Measurements from ENCODE around the gene KIF25. TPM values are rescaled to one million over a fixed set of nuclear protein-coding genes. Genes with fewer than 3 reads are reported as not detected.

Gene KIF25
- total RNA-seq, 1 experiment from 2014 or later: 0.39 TPM

- BruUV-seq (replicated peaks): no TSS peak
Measured at GRCh38 chr6:167980911-167981580, 16.4 kb upstream of the KIF25 start.

GRCh38 chr6:167981916-167982462 lies 15.5 kb upstream of the KIF25 start:
- Histone ChIP-seq H3K9me3 (ENCODE audit: low read depth, low read length, poor library complexity, severe bottlenecking) (no peaks in the 10 kb centered on the region), H3K27me3 (replicated peaks; ENCODE audit: insufficient read depth, low read depth, low read length, poor library complexity) (no peaks in the 10 kb centered on the region), H3K27ac (ENCODE audit: low read depth, low read length, poor library complexity, severe bottlenecking) (no peak overlapping the region), H3K4me3 (ENCODE audit: low read depth, low read length, poor library complexity, severe bottlenecking) (no peak overlapping the region), H3K4me1 (ENCODE audit: insufficient read depth, low read length, poor library complexity, severe bottlenecking) (no peaks in the 10 kb centered on the region), H3K36me3 (ENCODE audit: insufficient read depth, low read length, poor library complexity, severe bottlenecking) (no peaks in the 10 kb centered on the region)
- no TSS peak for BruUV-seq (replicated peaks)
- CTCF ChIA-PET: no interaction called here
- intact Hi-C loops (cut with micrococcal nuclease; ENCODE audit: unreplicated experiment): no loop called here
- POLR2A ChIA-PET (ENCODE audit: low non-redundant PET): no interaction called here
- no peak for TF ChIP-seq EZH2 (IDR thresholded peaks at IDR 0.05; ENCODE audit: borderline replicate concordance, low read depth, low read length, poor library complexity, severe bottlenecking)
- TF ChIP-seq CTCF (conservative IDR thresholded peaks at IDR 0.05; ENCODE audit: low read depth, low read length): no peak
- DNase-seq (ENCODE audit: low spot score): no peak

More at GRCh38 chr6:167980911-167981580, 16.4 kb upstream of the KIF25 start:
- DNase-seq (ENCODE audit: low spot score): no peak
- intact Hi-C loops (cut with micrococcal nuclease; ENCODE audit: unreplicated experiment): no loop called here
- H3K9me3 ChIP-seq (ENCODE audit: low read depth, low read length, poor library complexity, severe bottlenecking): no peaks in the 10 kb centered on the region
- no peaks in the 10 kb centered on the region for H3K27me3 ChIP-seq (replicated peaks; ENCODE audit: insufficient read depth, low read depth, low read length, poor library complexity)
- POLR2A ChIA-PET (ENCODE audit: low non-redundant PET): no interaction called here
- no peak overlapping the region for H3K27ac ChIP-seq (ENCODE audit: low read depth, low read length, poor library complexity, severe bottlenecking)
- H3K4me1 ChIP-seq (ENCODE audit: insufficient read depth, low read length, poor library complexity, severe bottlenecking): no peaks in the 10 kb centered on the region
- CTCF ChIA-PET: no interaction called here
- no peak overlapping the region for H3K4me3 ChIP-seq (ENCODE audit: low read depth, low read length, poor library complexity, severe bottlenecking)
- TF ChIP-seq CTCF (conservative IDR thresholded peaks at IDR 0.05; ENCODE audit: low read depth, low read length) (no peak), EZH2 (IDR thresholded peaks at IDR 0.05; ENCODE audit: borderline replicate concordance, low read depth, low read length, poor library complexity, severe bottlenecking) (no peak)
- H3K36me3 ChIP-seq (ENCODE audit: insufficient read depth, low read length, poor library complexity, severe bottlenecking): no peaks in the 10 kb centered on the region

- Histone ChIP-seq H3K27me3 (replicated peaks; ENCODE audit: insufficient read depth, low read depth, low read length, poor library complexity) (no peaks in the 10 kb centered on the region), H3K27ac (ENCODE audit: low read depth, low read length, poor library complexity, severe bottlenecking) (no peak overlapping the region), H3K36me3 (ENCODE audit: insufficient read depth, low read length, poor library complexity, severe bottlenecking) (no peaks in the 10 kb centered on the region), H3K4me1 (ENCODE audit: insufficient read depth, low read length, poor library complexity, severe bottlenecking) (no peaks in the 10 kb centered on the region), H3K9me3 (ENCODE audit: low read depth, low read length, poor library complexity, severe bottlenecking) (no peaks in the 10 kb centered on the region), H3K4me3 (ENCODE audit: low read depth, low read length, poor library complexity, severe bottlenecking) (no peak overlapping the region)
- intact Hi-C loops (cut with micrococcal nuclease; ENCODE audit: unreplicated experiment): no loop called here
- BruUV-seq (replicated peaks): no TSS peak
- CTCF ChIA-PET: no interaction called here
- POLR2A ChIA-PET (ENCODE audit: low non-redundant PET): no interaction called here
- DNase-seq (ENCODE audit: low spot score): no peak
- TF ChIP-seq CTCF (conservative IDR thresholded peaks at IDR 0.05; ENCODE audit: low read depth, low read length): no peak
- TF ChIP-seq EZH2 (IDR thresholded peaks at IDR 0.05; ENCODE audit: borderline replicate concordance, low read depth, low read length, poor library complexity, severe bottlenecking): no peak
Measured at GRCh38 chr6:167984144-167984719, 13.2 kb upstream of the KIF25 start.
